GM12801 (cell line): ENCODE results near the gene EPHX1.

Experiments used
- CTCF ChIP-seq: IDR thresholded peaks from one replicate; pipeline ENCODE4 v1.5.1; 2011; ENCODE audit warnings: control low read depth; ENCODE audit not compliant: insufficient read length; ENCODE audit errors: extremely low read depth

EPHX1 gene

GRCh38 chr1:225883616-225884265, 73.8 kb downstream of the EPHX1 start:
- no peak for TF ChIP-seq CTCF

- no peak for TF ChIP-seq CTCF
These were observed 75.4 kb downstream of the EPHX1 start for GRCh38 chr1:225885336-225885735.

GRCh38 chr1:225886159-225887029, 76.5 kb downstream of the EPHX1 start:
- TF ChIP-seq CTCF = no peak

- no peak for TF ChIP-seq CTCF
These were observed 77.0 kb downstream of the EPHX1 start for GRCh38 chr1:225887030-225887314.

- no peak for TF ChIP-seq CTCF
These were observed 78.5 kb downstream of the EPHX1 start for GRCh38 chr1:225888289-225888897.

- TF ChIP-seq CTCF = no peak
These were observed 79.1 kb downstream of the EPHX1 start, which contains the start of gene LEFTY1 for GRCh38 chr1:225888898-225889601. LEFTY1 (minus strand) TSS chr1:225889146; CDS start chr1:225889066, 80 bp downstream.

GRCh38 chr1:225889743-225890142, 79.8 kb downstream of the EPHX1 start:
- no peak for TF ChIP-seq CTCF
